NT2/D1 (cell line): ENCODE measurements around the gene RBM38.
A peak's percentile ranks its signal among the peaks of the same experiment; 100 is the strongest.
"Not testable (repeated sequence)": the region's sequence is repeated elsewhere in the genome, so short reads cannot be mapped to it uniquely, and the experiment has no call there.

Source experiments
- DNase-seq: peaks from one replicate; pipeline ENCODE4 v3.0.0-alpha.2; 2011; ENCODE audit warnings: low read depth, low spot score
- H3K27me3 ChIP-seq: 2 replicates; pipeline ENCODE4 v1.6.0; 2011; ENCODE audit warnings: mild to moderate bottlenecking; ENCODE audit not compliant: insufficient read length, insufficient read depth
- H3K36me3 ChIP-seq: 2 replicates; pipeline ENCODE4 v1.6.1; 2011; ENCODE audit warnings: mild to moderate bottlenecking, low read length, mixed read lengths; ENCODE audit not compliant: insufficient read depth, insufficient read length
- H3K4me1 ChIP-seq: 2 replicates; pipeline ENCODE4 v1.5.1; 2011; ENCODE audit not compliant: insufficient read depth, insufficient read length
- H3K4me3 ChIP-seq: 2 replicates; pipeline ENCODE4 v1.5.1; 2011; ENCODE audit warnings: low read depth; ENCODE audit not compliant: insufficient read length
- H3K9ac ChIP-seq: 2 replicates; pipeline ENCODE4 v1.6.0; 2011; ENCODE audit warnings: low read depth; ENCODE audit not compliant: insufficient read length
- H3K9me3 ChIP-seq: 2 replicates; pipeline ENCODE4 v1.5.1; 2011; ENCODE audit warnings: mild to moderate bottlenecking, low read length; ENCODE audit not compliant: insufficient read depth
- SUZ12 ChIP-seq: IDR thresholded peaks from 2 replicates; pipeline ENCODE4 v1.6.1; 2011; ENCODE audit not compliant: insufficient read length, insufficient read depth; ENCODE audit errors: extremely low read depth
- YY1 ChIP-seq: IDR thresholded peaks from 2 replicates; pipeline ENCODE4 v1.6.1; 2011; ENCODE audit not compliant: insufficient read length, insufficient read depth
- ZNF274 ChIP-seq: IDR thresholded peaks from 2 replicates; pipeline ENCODE4 v1.6.1; 2011; ENCODE audit warnings: mild to moderate bottlenecking, low read depth, low read length

Gene RBM38

GRCh38 chr20:57390604-57391438 lies at the start of gene RBM38:
TSS of gene RBM38 (plus strand) at chr20:57391396. CDS start at chr20:57391582, 186 bp downstream.
- Histone ChIP-seq H3K27me3 (peaks cover 13% of the 10 kb centered on the region), H3K36me3 (peaks cover 45% of the 10 kb centered on the region), H3K9ac (peak within 1 kb of the TSS; percentile 94), H3K4me3 (peak within 1 kb of the TSS; percentile 76), H3K9me3 (no peaks in the 10 kb centered on the region), H3K4me1 (peaks cover 27% of the 10 kb centered on the region)
- TF ChIP-seq SUZ12 (no peak), YY1 (no peak), ZNF274 (no peak)
- DNase-seq: no peak

- Histone ChIP-seq H3K9ac (no peak overlapping the region), H3K27me3 (no peaks in the 10 kb centered on the region), H3K4me3 (no peak overlapping the region), H3K9me3 (no peaks in the 10 kb centered on the region), H3K36me3 (no peaks in the 10 kb centered on the region), H3K4me1 (no peaks in the 10 kb centered on the region)
- no peak for DNase-seq
- TF ChIP-seq ZNF274 (no peak), SUZ12 (no peak), YY1 (no peak)
Measured at GRCh38 chr20:57341663-57342062, 49.5 kb upstream of the RBM38 start.

GRCh38 chr20:57342829-57343228 lies 48.4 kb upstream of the RBM38 start:
- TF ChIP-seq ZNF274: no peak
- no peak for TF ChIP-seq YY1
- no peak for TF ChIP-seq SUZ12
- DNase-seq: no peak
- no peaks in the 10 kb centered on the region for H3K4me1 ChIP-seq

GRCh38 chr20:57346477-57346876 lies 44.7 kb upstream of the RBM38 start:
- H3K4me1 ChIP-seq: no peaks in the 10 kb centered on the region
- H3K9ac ChIP-seq: no peak overlapping the region
- H3K9me3 ChIP-seq: no peaks in the 10 kb centered on the region
- TF ChIP-seq YY1: no peak
- no peak overlapping the region for H3K4me3 ChIP-seq
- DNase-seq: peak; percentile 70
- H3K27me3 ChIP-seq: no peaks in the 10 kb centered on the region
- H3K36me3 ChIP-seq: no peaks in the 10 kb centered on the region

More at GRCh38 chr20:57342829-57343228, 48.4 kb upstream of the RBM38 start:
- Histone ChIP-seq H3K4me3 (no peak overlapping the region), H3K9ac (no peak overlapping the region), H3K9me3 (no peaks in the 10 kb centered on the region), H3K36me3 (no peaks in the 10 kb centered on the region), H3K27me3 (no peaks in the 10 kb centered on the region)

GRCh38 chr20:57347393-57347792 lies 43.8 kb upstream of the RBM38 start:
- DNase-seq: no peak
- TF ChIP-seq SUZ12: no peak
- no peak for TF ChIP-seq ZNF274
- no peak for TF ChIP-seq YY1

GRCh38 chr20:57348200-57348921 lies 42.8 kb upstream of the RBM38 start:
- H3K36me3 ChIP-seq: not testable (repeated sequence)

More at GRCh38 chr20:57347393-57347792, 43.8 kb upstream of the RBM38 start:
- Histone ChIP-seq H3K9me3 (no peaks in the 10 kb centered on the region), H3K36me3 (no peaks in the 10 kb centered on the region), H3K9ac (no peak overlapping the region), H3K27me3 (no peaks in the 10 kb centered on the region), H3K4me1 (no peaks in the 10 kb centered on the region), H3K4me3 (no peak overlapping the region)

GRCh38 chr20:57348922-57349574 lies 42.1 kb upstream of the RBM38 start:
- H3K4me1 ChIP-seq, H3K9ac ChIP-seq, H3K9me3 ChIP-seq, H3K27me3 ChIP-seq, H3K36me3 ChIP-seq, H3K4me3 ChIP-seq, DNase-seq: not testable (repeated sequence)

More at GRCh38 chr20:57348200-57348921, 42.8 kb upstream of the RBM38 start:
- H3K9ac ChIP-seq, H3K27me3 ChIP-seq, DNase-seq, H3K4me3 ChIP-seq, H3K4me1 ChIP-seq, H3K9me3 ChIP-seq: not testable (repeated sequence)
